GM23248 (cell line): ENCODE data around the gene PELO. TPM values are rescaled to one million over a fixed set of nuclear protein-coding genes. Genes with fewer than 3 reads are reported as not detected.

Source experiments
- DNase-seq: peaks from one replicate; pipeline ENCODE4 v3.0.0-alpha.2; 2015
- H2AFZ ChIP-seq: fragments of 200-600 bp; sonication (generic); 2 replicates; pipeline ENCODE4 v1.6.1; 2016; ENCODE audit warnings: antibody characterized with exemption
- H3F3A ChIP-seq: fragments of 200-600 bp; sonication (generic); 2 replicates; pipeline ENCODE4 v1.6.1; 2016; ENCODE audit warnings: mild to moderate bottlenecking, antibody characterized with exemption, mixed run types; ENCODE audit not compliant: insufficient read depth
- H3K27ac ChIP-seq: fragments of 200-600 bp; sonication (generic); 2 replicates; pipeline ENCODE4 v1.5.1; 2016; ENCODE audit warnings: mild to moderate bottlenecking
- H3K27me3 ChIP-seq: fragments of 200-600 bp; sonication (generic); replicated peaks from 2 replicates; pipeline ENCODE4 v1.6.1; 2016; ENCODE audit warnings: mild to moderate bottlenecking; ENCODE audit not compliant: insufficient read depth
- H3K36me3 ChIP-seq: fragments of 200-600 bp; sonication (generic); 2 replicates; pipeline ENCODE4 v1.6.1; 2016; ENCODE audit warnings: low read depth, mild to moderate bottlenecking
- H3K4me1 ChIP-seq: fragments of 200-600 bp; sonication (generic); 2 replicates; pipeline ENCODE4 v1.6.1; 2016; ENCODE audit warnings: mild to moderate bottlenecking; ENCODE audit not compliant: insufficient read depth
- H3K4me2 ChIP-seq: fragments of 200-600 bp; sonication (generic); one replicate; pipeline ENCODE4 v1.6.1; 2016; ENCODE audit warnings: mild to moderate bottlenecking; ENCODE audit not compliant: unreplicated experiment
- H3K4me3 ChIP-seq: fragments of 200-600 bp; sonication (generic); 2 replicates; pipeline ENCODE4 v1.5.1; 2016; ENCODE audit warnings: mild to moderate bottlenecking
- H3K79me2 ChIP-seq: fragments of 200-600 bp; sonication (generic); 2 replicates; pipeline ENCODE4 v1.6.1; 2016; ENCODE audit warnings: mild to moderate bottlenecking; ENCODE audit not compliant: insufficient read depth
- H3K9ac ChIP-seq: fragments of 200-600 bp; sonication (generic); 2 replicates; pipeline ENCODE4 v1.6.1; 2016; ENCODE audit warnings: mild to moderate bottlenecking
- H3K9me2 ChIP-seq: fragments of 200-600 bp; sonication (generic); 2 replicates; pipeline ENCODE4 v1.6.1; 2016; ENCODE audit warnings: mixed run types, mild to moderate bottlenecking, moderate library complexity; ENCODE audit not compliant: insufficient read depth
- H3K9me3 ChIP-seq: fragments of 200-600 bp; sonication (generic); one replicate; pipeline ENCODE4 v1.6.1; 2017; ENCODE audit warnings: low read depth
- H4K20me1 ChIP-seq: fragments of 200-600 bp; sonication (generic); 2 replicates; pipeline ENCODE4 v1.6.0; 2016; ENCODE audit not compliant: insufficient read depth
- EZH2 ChIP-seq: fragments of 200-600 bp; sonication (generic); IDR thresholded peaks from 2 replicates; pipeline ENCODE4 v1.6.1; 2018; ENCODE audit warnings: antibody characterized with exemption, mild to moderate bottlenecking; ENCODE audit not compliant: insufficient read depth, poor library complexity, severe bottlenecking
- EZH2phosphoT487 ChIP-seq: fragments of 200-600 bp; sonication (generic); IDR thresholded peaks from 2 replicates; pipeline ENCODE4 v1.6.1; 2018; ENCODE audit warnings: antibody characterized with exemption, moderate library complexity, mild to moderate bottlenecking, low read depth; ENCODE audit not compliant: insufficient read depth
- WGBS, 2 experiments: methylation state at CpG; one replicate each; pipeline ENCODE4 v1.1.6; 2015 to 2017; ENCODE audit warnings: low lambda C conversion rate in 2 of 2, low coverage in 1 of 2; ENCODE audit errors: missing lambda C conversion rate in 2 of 2; 5-methylcytosine and 5-hydroxymethylcytosine counted together
- in situ Hi-C: fragments of 300-500 bp; cut with MboI; formaldehyde crosslinking; loops from 2 replicates; pipeline ENCODE4 v1.15.0; 2020
- polyA plus RNA-seq: library from polyadenylated mRNA; unstranded; fragments of >200 nt; fragmentation: Nextera tagmentation; extraction: Ambion mirVana; gene quantifications from 2 replicates; pipeline ENCODE4 v1.2.1, GENCODE V29; 2016
- total RNA-seq: library from RNA; depleted of rRNA; stranded (reverse); fragments of >200 nt; shearing (Covaris generic); gene quantifications from 2 replicates; pipeline ENCODE4 v1.2.3, GENCODE V29; 2014

PELO gene
- total and polyA plus RNA-seq, 2 experiments from 2014 or later, result 20.4 to 25.2 TPM

DNA sequence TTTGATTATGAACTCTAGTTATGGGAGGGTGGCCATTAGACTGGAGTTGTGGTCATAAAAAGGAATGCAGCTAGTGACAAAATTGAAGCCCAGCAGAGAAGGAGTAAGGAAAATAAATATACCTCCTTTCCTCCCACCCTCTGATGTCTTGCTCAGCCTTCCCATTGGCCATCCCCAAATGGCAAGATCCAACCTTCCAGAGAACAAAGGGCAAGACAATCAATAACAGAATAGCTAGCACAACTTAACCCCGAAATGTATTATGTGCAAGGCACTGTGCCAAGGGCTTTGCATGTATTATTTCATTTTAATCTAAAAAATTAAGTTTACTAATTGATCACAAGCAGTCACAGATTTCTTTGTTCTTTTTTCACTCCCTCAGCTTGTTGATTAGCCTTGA, 3.6 kb downstream of the PELO start:
- H3K27ac ChIP-seq, result no peak overlapping the region
- no peak for DNase-seq
- peaks cover 19% of the 10 kb centered on the region for H3F3A ChIP-seq
- H3K27me3 ChIP-seq, result no peaks in the 10 kb centered on the region
- peaks cover 14% of the 10 kb centered on the region for H3K4me1 ChIP-seq
- H3K9me3 ChIP-seq, result no peaks in the 10 kb centered on the region
- WGBS, 2 experiments, result 90 to 100% methylated on average over 1 of the region's 1 CpG
- no peaks in the 10 kb centered on the region for H4K20me1 ChIP-seq
- no peaks in the 10 kb centered on the region for H3K36me3 ChIP-seq
- no peak overlapping the region for H3K9ac ChIP-seq
- in situ Hi-C loops, result loop anchor here (25.0 kb wide), 1 partner anchor 121 kb away; no protein-coding TSS in a partner anchor
- no peak overlapping the region for H3K4me3 ChIP-seq
- no peak overlapping the region for H2AFZ ChIP-seq
- TF ChIP-seq EZH2phosphoT487 (no peak), EZH2 (no peak)
- no peak overlapping the region for H3K4me2 ChIP-seq
- H3K9me2 ChIP-seq, result no peaks in the 10 kb centered on the region
- peaks cover 63% of the 10 kb centered on the region for H3K79me2 ChIP-seq

GRCh38 chr5:52794519-52794918, 6.8 kb downstream of the PELO start:
- Histone ChIP-seq H3K9ac (no peak overlapping the region), H3K4me3 (no peak overlapping the region), H3K79me2 (peaks cover 79% of the 10 kb centered on the region), H3K27me3 (no peaks in the 10 kb centered on the region), H3F3A (peaks cover 17% of the 10 kb centered on the region), H3K9me2 (no peaks in the 10 kb centered on the region), H4K20me1 (no peaks in the 10 kb centered on the region), H2AFZ (no peak overlapping the region), H3K4me1 (peaks cover 10% of the 10 kb centered on the region), H3K9me3 (no peaks in the 10 kb centered on the region), H3K4me2 (no peak overlapping the region), H3K27ac (no peak overlapping the region), H3K36me3 (no peaks in the 10 kb centered on the region)
- no peak for DNase-seq
- 62 to 81% methylated on average over 1 of the region's 1 CpG for WGBS, 2 experiments
- in situ Hi-C loops, result loop anchor here (25.0 kb wide), 1 partner anchor 118 kb away; no protein-coding TSS in a partner anchor
- TF ChIP-seq EZH2phosphoT487 (no peak), EZH2 (no peak)

- Histone ChIP-seq H2AFZ (no peak overlapping the region), H3K9me2 (no peaks in the 10 kb centered on the region), H3K4me2 (no peak overlapping the region), H3K9ac (no peak overlapping the region), H3K27ac (no peak overlapping the region), H4K20me1 (no peaks in the 10 kb centered on the region), H3K9me3 (no peaks in the 10 kb centered on the region), H3K27me3 (no peaks in the 10 kb centered on the region), H3K4me3 (no peak overlapping the region), H3F3A (peaks cover 27% of the 10 kb centered on the region), H3K36me3 (no peaks in the 10 kb centered on the region), H3K4me1 (peaks cover 8% of the 10 kb centered on the region; the same call in 1 of the 2 replicates), H3K79me2 (peaks cover 73% of the 10 kb centered on the region)
- in situ Hi-C loops, result loop anchor here (25.0 kb wide), 1 partner anchor 116 kb away; no protein-coding TSS in a partner anchor
- no peak for DNase-seq
- TF ChIP-seq EZH2phosphoT487 (no peak), EZH2 (no peak)
Measured at GRCh38 chr5:52796031-52796430, 8.3 kb downstream of the PELO start.

DNA sequence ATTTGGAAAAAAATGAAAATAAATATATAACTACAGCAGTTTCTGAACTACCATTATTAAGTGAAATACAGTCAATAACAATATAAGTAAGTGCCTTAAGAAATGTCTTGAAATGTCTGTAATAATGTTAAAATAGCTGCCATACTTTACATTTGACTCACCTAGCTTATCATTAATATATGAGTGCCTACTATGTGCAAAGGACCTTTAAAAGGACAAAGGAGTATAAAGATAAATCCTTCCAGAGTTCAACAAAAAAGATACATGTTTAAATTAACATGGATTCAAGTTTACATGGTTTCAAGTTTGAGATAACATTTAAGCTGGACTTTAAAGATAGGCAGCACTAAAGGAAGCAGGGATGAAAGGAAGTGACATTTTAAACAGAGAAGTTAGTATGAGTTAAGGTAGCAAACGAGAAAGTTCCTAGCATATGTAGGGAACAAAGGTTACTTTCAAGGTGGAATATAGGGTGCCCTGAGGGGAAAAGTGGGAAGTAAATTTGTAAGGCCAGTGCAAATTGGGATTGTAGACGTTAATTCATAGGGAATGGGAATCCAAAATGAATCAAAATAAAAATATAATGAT, 8.9 kb downstream of the PELO start:
- in situ Hi-C loops, result loop anchor here (25.0 kb wide), 1 partner anchor 116 kb away; no protein-coding TSS in a partner anchor
- Histone ChIP-seq H3K4me1 (peaks cover 8% of the 10 kb centered on the region), H3K4me2 (no peak overlapping the region), H3K9me2 (no peaks in the 10 kb centered on the region), H3K9ac (no peak overlapping the region), H3K27me3 (no peaks in the 10 kb centered on the region), H3K36me3 (peaks cover 5% of the 10 kb centered on the region; the same call in 1 of the 2 replicates), H3K27ac (no peak overlapping the region), H3F3A (peaks cover 30% of the 10 kb centered on the region), H3K4me3 (no peak overlapping the region), H3K79me2 (peaks cover 76% of the 10 kb centered on the region), H3K9me3 (no peaks in the 10 kb centered on the region), H4K20me1 (no peaks in the 10 kb centered on the region), H2AFZ (no peak overlapping the region)
- TF ChIP-seq EZH2phosphoT487 (no peak), EZH2 (no peak)
- no peak for DNase-seq
- 81 to 85% methylated on average over 2 of the region's 2 CpGs for WGBS, 2 experiments
